ENCODE measurements around the gene FAM161A.
"Not testable (repeated sequence)": the region's sequence is repeated elsewhere in the genome, so short reads cannot be mapped to it uniquely, and the experiment has no call there.

The FAM161A gene

DNA sequence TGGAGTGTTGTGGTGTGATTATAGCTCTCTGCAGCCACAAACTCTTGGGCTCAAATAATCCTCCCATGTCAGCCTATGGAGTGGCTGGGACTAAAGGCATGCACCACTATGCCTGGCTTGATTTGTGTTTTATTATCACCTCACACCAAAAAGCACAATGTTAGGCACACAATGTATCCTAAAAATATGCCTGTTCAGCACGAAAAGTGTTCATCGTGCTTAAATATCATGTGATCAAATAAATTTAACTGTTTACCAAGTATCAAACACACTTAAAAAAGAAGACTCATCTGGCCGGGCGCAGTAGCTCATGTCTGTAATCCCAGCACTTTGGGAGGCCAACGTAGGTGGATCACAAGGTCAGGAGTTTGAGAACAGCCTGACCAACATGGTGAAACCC is 29.0 kb upstream of the FAM161A start:
- no peaks in the 10 kb centered on the region for H3K9me3 ChIP-seq (ENCODE audit: insufficient read depth, low read length)
- H3K9ac ChIP-seq (ENCODE audit: insufficient read length, low read depth) = no peak overlapping the region
- no peak overlapping the region for H3K4me3 ChIP-seq (ENCODE audit: insufficient read length, low read depth)
- peaks cover 88% of the 10 kb centered on the region for H3K36me3 ChIP-seq (ENCODE audit: insufficient read depth, insufficient read length, low read length)
- no peak for TF ChIP-seq YY1 (IDR thresholded peaks at IDR 0.05; ENCODE audit: insufficient read depth, insufficient read length)
- TF ChIP-seq SUZ12 (IDR thresholded peaks at IDR 0.05; ENCODE audit: extremely low read depth, insufficient read depth, insufficient read length) = no peak
- no peak for TF ChIP-seq ZNF274 (IDR thresholded peaks at IDR 0.05; ENCODE audit: low read depth, low read length)
- no peaks in the 10 kb centered on the region for H3K27me3 ChIP-seq (ENCODE audit: insufficient read depth, insufficient read length)
- H3K4me1 ChIP-seq (ENCODE audit: insufficient read depth, insufficient read length) = no peaks in the 10 kb centered on the region
- DNase-seq (ENCODE audit: low read depth, low spot score) = no peak

GRCh38 chr2:61879351-61879750 is 25.5 kb upstream of the FAM161A start:
- not testable (repeated sequence) for H3K9me3 ChIP-seq (ENCODE audit: insufficient read depth, low read length); H3K27me3 ChIP-seq (ENCODE audit: insufficient read depth, insufficient read length); H3K4me3 ChIP-seq (ENCODE audit: insufficient read length, low read depth); H3K4me1 ChIP-seq (ENCODE audit: insufficient read depth, insufficient read length); DNase-seq (ENCODE audit: low read depth, low spot score); H3K9ac ChIP-seq (ENCODE audit: insufficient read length, low read depth)
- peaks cover 91% of the 10 kb centered on the region for H3K36me3 ChIP-seq (ENCODE audit: insufficient read depth, insufficient read length, low read length)

DNA sequence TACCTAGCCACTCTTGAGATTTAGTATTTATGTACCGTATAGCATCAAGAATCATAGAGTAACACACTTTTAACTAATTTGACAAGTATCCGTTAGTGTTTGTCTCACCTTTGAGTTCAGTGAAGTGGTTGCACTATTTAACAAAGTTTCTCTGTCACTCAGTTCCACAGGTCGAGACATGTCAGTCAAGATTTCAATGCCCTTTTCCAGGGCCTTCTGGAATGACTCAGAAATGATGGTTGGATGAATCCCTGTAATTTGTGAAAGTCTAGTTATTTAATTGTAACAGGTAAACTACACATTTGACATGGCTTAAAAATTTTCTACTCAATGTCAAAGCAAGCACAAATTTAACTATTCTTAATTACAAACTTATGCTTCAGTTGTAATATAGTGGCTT is 24.9 kb upstream of the FAM161A start:
- TF ChIP-seq SUZ12 (IDR thresholded peaks at IDR 0.05; ENCODE audit: extremely low read depth, insufficient read depth, insufficient read length) (no peak), ZNF274 (IDR thresholded peaks at IDR 0.05; ENCODE audit: low read depth, low read length) (no peak), YY1 (IDR thresholded peaks at IDR 0.05; ENCODE audit: insufficient read depth, insufficient read length) (no peak)
- no peaks in the 10 kb centered on the region for H3K9me3 ChIP-seq (ENCODE audit: insufficient read depth, low read length)
- no peaks in the 10 kb centered on the region for H3K27me3 ChIP-seq (ENCODE audit: insufficient read depth, insufficient read length)
- H3K4me1 ChIP-seq (ENCODE audit: insufficient read depth, insufficient read length) = no peaks in the 10 kb centered on the region
- H3K4me3 ChIP-seq (ENCODE audit: insufficient read length, low read depth) = no peak overlapping the region
- no peak overlapping the region for H3K9ac ChIP-seq (ENCODE audit: insufficient read length, low read depth)
- peaks cover 95% of the 10 kb centered on the region for H3K36me3 ChIP-seq (ENCODE audit: insufficient read depth, insufficient read length, low read length)
- DNase-seq (ENCODE audit: low read depth, low spot score) = no peak

GRCh38 chr2:61877571-61878245 is 23.8 kb upstream of the FAM161A start:
- H3K27me3 ChIP-seq (ENCODE audit: insufficient read depth, insufficient read length) = no peaks in the 10 kb centered on the region
- no peak overlapping the region for H3K9ac ChIP-seq (ENCODE audit: insufficient read length, low read depth)
- H3K4me1 ChIP-seq (ENCODE audit: insufficient read depth, insufficient read length) = no peaks in the 10 kb centered on the region
- peaks cover 93% of the 10 kb centered on the region for H3K36me3 ChIP-seq (ENCODE audit: insufficient read depth, insufficient read length, low read length)
- TF ChIP-seq YY1 (IDR thresholded peaks at IDR 0.05; ENCODE audit: insufficient read depth, insufficient read length) (no peak), SUZ12 (IDR thresholded peaks at IDR 0.05; ENCODE audit: extremely low read depth, insufficient read depth, insufficient read length) (no peak), ZNF274 (IDR thresholded peaks at IDR 0.05; ENCODE audit: low read depth, low read length) (no peak)
- no peak overlapping the region for H3K4me3 ChIP-seq (ENCODE audit: insufficient read length, low read depth)
- no peak for DNase-seq (ENCODE audit: low read depth, low spot score)
- no peaks in the 10 kb centered on the region for H3K9me3 ChIP-seq (ENCODE audit: insufficient read depth, low read length)

DNA sequence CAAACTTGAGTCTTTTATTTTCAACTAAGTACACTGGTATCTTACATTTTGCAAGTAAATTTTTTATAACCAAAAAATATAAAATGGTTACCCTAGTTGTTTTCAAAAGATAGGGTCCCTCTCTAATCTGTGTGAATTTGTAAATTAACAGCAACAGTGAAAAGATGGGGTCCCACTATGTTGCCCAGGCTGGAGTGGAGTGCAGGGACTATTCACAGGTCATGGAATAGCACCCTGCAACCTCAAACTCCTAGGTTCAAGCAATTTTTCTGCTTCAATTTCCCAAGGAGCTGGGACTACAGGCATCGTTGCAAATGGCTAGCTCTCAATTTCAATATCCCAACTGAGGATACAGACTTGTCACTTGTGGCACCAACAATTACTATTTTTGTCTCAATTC is 22.5 kb upstream of the FAM161A start:
- Histone ChIP-seq H3K9ac (ENCODE audit: insufficient read length, low read depth) (no peak overlapping the region), H3K9me3 (ENCODE audit: insufficient read depth, low read length) (no peaks in the 10 kb centered on the region), H3K4me1 (ENCODE audit: insufficient read depth, insufficient read length) (no peaks in the 10 kb centered on the region), H3K27me3 (ENCODE audit: insufficient read depth, insufficient read length) (no peaks in the 10 kb centered on the region), H3K4me3 (ENCODE audit: insufficient read length, low read depth) (no peak overlapping the region), H3K36me3 (ENCODE audit: insufficient read depth, insufficient read length, low read length) (peaks cover 92% of the 10 kb centered on the region)
- DNase-seq (ENCODE audit: low read depth, low spot score) = no peak
- TF ChIP-seq SUZ12 (IDR thresholded peaks at IDR 0.05; ENCODE audit: extremely low read depth, insufficient read depth, insufficient read length) (no peak), YY1 (IDR thresholded peaks at IDR 0.05; ENCODE audit: insufficient read depth, insufficient read length) (no peak), ZNF274 (IDR thresholded peaks at IDR 0.05; ENCODE audit: low read depth, low read length) (no peak)

- H3K4me3 ChIP-seq (ENCODE audit: insufficient read length, low read depth); DNase-seq (ENCODE audit: low read depth, low spot score); H3K4me1 ChIP-seq (ENCODE audit: insufficient read depth, insufficient read length); H3K9ac ChIP-seq (ENCODE audit: insufficient read length, low read depth); H3K9me3 ChIP-seq (ENCODE audit: insufficient read depth, low read length); H3K27me3 ChIP-seq (ENCODE audit: insufficient read depth, insufficient read length): not testable (repeated sequence)
- H3K36me3 ChIP-seq (ENCODE audit: insufficient read depth, insufficient read length, low read length) = peaks cover 66% of the 10 kb centered on the region
These were observed 12.7 kb upstream of the FAM161A start for GRCh38 chr2:61866482-61867089.

DNA sequence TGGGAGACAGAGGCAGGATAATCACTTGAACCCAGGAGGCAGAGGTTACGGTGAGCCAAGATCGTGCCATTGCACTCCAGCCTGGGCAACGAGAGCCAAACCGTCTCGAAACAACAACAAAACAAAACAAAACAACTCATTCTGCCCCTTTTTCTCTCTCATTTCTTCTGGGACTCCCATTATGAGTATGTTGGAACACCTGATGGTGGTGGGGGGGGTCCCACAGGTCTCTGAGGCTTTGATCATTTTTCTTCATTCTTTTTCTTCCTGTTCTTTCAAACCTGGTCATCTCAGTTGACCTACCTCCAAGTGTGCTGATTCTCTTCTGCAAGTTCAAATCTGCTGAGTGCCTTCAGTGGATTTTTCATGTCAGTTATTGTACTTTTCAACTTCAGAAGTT is 8.2 kb upstream of the FAM161A start:
- Histone ChIP-seq H3K4me3 (ENCODE audit: insufficient read length, low read depth) (no peak overlapping the region), H3K9me3 (ENCODE audit: insufficient read depth, low read length) (no peaks in the 10 kb centered on the region), H3K4me1 (ENCODE audit: insufficient read depth, insufficient read length) (no peaks in the 10 kb centered on the region), H3K27me3 (ENCODE audit: insufficient read depth, insufficient read length) (no peaks in the 10 kb centered on the region), H3K36me3 (ENCODE audit: insufficient read depth, insufficient read length, low read length) (peaks cover 36% of the 10 kb centered on the region), H3K9ac (ENCODE audit: insufficient read length, low read depth) (no peak overlapping the region)
- no peak for TF ChIP-seq ZNF274 (IDR thresholded peaks at IDR 0.05; ENCODE audit: low read depth, low read length)
- TF ChIP-seq YY1 (IDR thresholded peaks at IDR 0.05; ENCODE audit: insufficient read depth, insufficient read length) = no peak
- TF ChIP-seq SUZ12 (IDR thresholded peaks at IDR 0.05; ENCODE audit: extremely low read depth, insufficient read depth, insufficient read length) = no peak
- DNase-seq (ENCODE audit: low read depth, low spot score) = no peak
